HG03025 (cell line): ENCODE measurements around the gene MAP2K6.
A peak's percentile ranks its signal among the peaks of the same experiment; 100 is the strongest.

Source experiments
- ATAC-seq: cut with Tn5 transposase; IDR thresholded peaks from one replicate; pipeline ENCODE4 v1.9.1; 2021; ENCODE audit warnings: mild to moderate bottlenecking, moderate library complexity; ENCODE audit not compliant: unreplicated experiment, low FRiP score

Gene MAP2K6

GRCh38 chr17:69414408-69415274, at the start of gene MAP2K6:
Gene MAP2K6, plus strand, starts transcription at chr17:69414697. Its CDS starts 288 bp downstream, at chr17:69414985.
- peak; percentile 93 for ATAC-seq

GRCh38 chr17:69367298-69367697, 47.2 kb upstream of the MAP2K6 start:
- ATAC-seq, result peak; percentile 82

GRCh38 chr17:69373069-69373468, 41.4 kb upstream of the MAP2K6 start:
- ATAC-seq, result no peak

GRCh38 chr17:69375229-69375628, 39.3 kb upstream of the MAP2K6 start:
- ATAC-seq, result no peak

GRCh38 chr17:69388822-69389442, 25.6 kb upstream of the MAP2K6 start:
- no peak for ATAC-seq

- ATAC-seq, result no peak
Observed at GRCh38 chr17:69390795-69391501, 23.5 kb upstream of the MAP2K6 start.

GRCh38 chr17:69401251-69401650, 13.2 kb upstream of the MAP2K6 start:
- no peak for ATAC-seq

- no peak for ATAC-seq
Observed at GRCh38 chr17:69402052-69402451, 12.4 kb upstream of the MAP2K6 start.

- ATAC-seq, result no peak
Observed at GRCh38 chr17:69404399-69404798, 10.1 kb upstream of the MAP2K6 start.

GRCh38 chr17:69405096-69405495, 9.4 kb upstream of the MAP2K6 start:
- ATAC-seq, result no peak

GRCh38 chr17:69406941-69407340, 7.6 kb upstream of the MAP2K6 start:
- no peak for ATAC-seq

GRCh38 chr17:69407759-69408158, 6.7 kb upstream of the MAP2K6 start:
- no peak for ATAC-seq

- no peak for ATAC-seq
Observed at GRCh38 chr17:69410671-69411070, 3.8 kb upstream of the MAP2K6 start.

- ATAC-seq, result no peak
Observed at GRCh38 chr17:69411766-69412165, 2.7 kb upstream of the MAP2K6 start.

GRCh38 chr17:69412251-69412671, 2.2 kb upstream of the MAP2K6 start:
- no peak for ATAC-seq

GRCh38 chr17:69415431-69415830, 934 bp downstream of the MAP2K6 start:
- ATAC-seq, result no peak

GRCh38 chr17:69417545-69418483, 3.3 kb downstream of the MAP2K6 start:
- no peak for ATAC-seq

- no peak for ATAC-seq
Observed at GRCh38 chr17:69418535-69418934, 4.0 kb downstream of the MAP2K6 start.

- ATAC-seq, result no peak
Observed at GRCh38 chr17:69423450-69423849, 9.0 kb downstream of the MAP2K6 start.
